ENCODE measurements around the gene CEP85L.

The CEP85L gene

GRCh38 chr6:118651282-118652050 is at the start of gene CEP85L:
TSS of gene CEP85L (minus strand) at chr6:118651591. CDS start at chr6:118651269, 322 bp downstream.
- peak; percentile 94 for ATAC-seq
- TF ChIP-seq PATZ1 (CRISPR knock-in tag; IDR thresholded peaks at IDR 0.05; ENCODE audit: borderline replicate concordance), result no peak
- no peak for TF ChIP-seq ZFP30 (CRISPR knock-in tag; IDR thresholded peaks at IDR 0.05)
- TF ChIP-seq TCF4 (CRISPR knock-in tag; IDR thresholded peaks at IDR 0.05; ENCODE audit: borderline replicate concordance), result no peak
- TF ChIP-seq PPARA (CRISPR knock-in tag; IDR thresholded peaks at IDR 0.05; ENCODE audit: borderline replicate concordance), result no peak
- no peak for TF ChIP-seq RARB (CRISPR knock-in tag; IDR thresholded peaks at IDR 0.05)
- no peak for TF ChIP-seq ZFP3 (CRISPR knock-in tag; IDR thresholded peaks at IDR 0.05)
- TF ChIP-seq GLIS3 (CRISPR knock-in tag; IDR thresholded peaks at IDR 0.05), result no peak
- no peak for TF ChIP-seq ZNF8 (CRISPR knock-in tag; IDR thresholded peaks at IDR 0.05)
- TF ChIP-seq ZNF565 (CRISPR knock-in tag; conservative IDR thresholded peaks at IDR 0.05; ENCODE audit: low read depth), result no peak
- no peak for TF ChIP-seq ARNTL (CRISPR knock-in tag; IDR thresholded peaks at IDR 0.05; ENCODE audit: borderline replicate concordance, low read depth)
- TF ChIP-seq BACH2 (CRISPR knock-in tag; IDR thresholded peaks at IDR 0.05; ENCODE audit: borderline replicate concordance), result no peak
- TF ChIP-seq CREB5 (CRISPR knock-in tag; IDR thresholded peaks at IDR 0.05; ENCODE audit: low read depth), result no peak
- no peak for TF ChIP-seq ZC3H10 (CRISPR knock-in tag; IDR thresholded peaks at IDR 0.05)
- no peak for TF ChIP-seq OSR1 (CRISPR knock-in tag; IDR thresholded peaks at IDR 0.05)
- no peak for TF ChIP-seq ZNF70 (CRISPR knock-in tag; IDR thresholded peaks at IDR 0.05)
- no peak for TF ChIP-seq ISL1 (CRISPR knock-in tag; IDR thresholded peaks at IDR 0.05)
- no peak for TF ChIP-seq TOX (CRISPR knock-in tag; IDR thresholded peaks at IDR 0.05; ENCODE audit: borderline replicate concordance)

- ATAC-seq, result no peak
Observed at GRCh38 chr6:118700531-118700930, 49.1 kb upstream of the CEP85L start.

GRCh38 chr6:118697554-118697953 is 46.2 kb upstream of the CEP85L start:
- TF ChIP-seq PPARA (CRISPR knock-in tag; IDR thresholded peaks at IDR 0.05; ENCODE audit: borderline replicate concordance) (no peak), ISL1 (CRISPR knock-in tag; IDR thresholded peaks at IDR 0.05) (peak; percentile 32; the same call in 1 of the 2 replicates)
- ATAC-seq, result peak; percentile 98

More at GRCh38 chr6:118700531-118700930, 49.1 kb upstream of the CEP85L start:
- TF ChIP-seq ZNF565 (CRISPR knock-in tag; conservative IDR thresholded peaks at IDR 0.05; ENCODE audit: low read depth) (no peak), ZNF70 (CRISPR knock-in tag; IDR thresholded peaks at IDR 0.05) (no peak), ISL1 (CRISPR knock-in tag; IDR thresholded peaks at IDR 0.05) (no peak), TCF4 (CRISPR knock-in tag; IDR thresholded peaks at IDR 0.05; ENCODE audit: borderline replicate concordance) (no peak), PPARA (CRISPR knock-in tag; IDR thresholded peaks at IDR 0.05; ENCODE audit: borderline replicate concordance) (no peak), TSHZ2 (CRISPR knock-in tag; IDR thresholded peaks at IDR 0.05) (no peak), TOX (CRISPR knock-in tag; IDR thresholded peaks at IDR 0.05; ENCODE audit: borderline replicate concordance) (no peak), BACH2 (CRISPR knock-in tag; IDR thresholded peaks at IDR 0.05; ENCODE audit: borderline replicate concordance) (no peak), ESRRG (CRISPR knock-in tag; IDR thresholded peaks at IDR 0.05) (no peak), CSDC2 (CRISPR knock-in tag; IDR thresholded peaks at IDR 0.05) (no peak), OSR1 (CRISPR knock-in tag; IDR thresholded peaks at IDR 0.05) (no peak)

- no peak for ATAC-seq
- TF ChIP-seq ZFP3 (CRISPR knock-in tag; IDR thresholded peaks at IDR 0.05), result no peak
- no peak for TF ChIP-seq ZNF70 (CRISPR knock-in tag; IDR thresholded peaks at IDR 0.05)
- TF ChIP-seq SNAI2 (CRISPR knock-in tag; IDR thresholded peaks at IDR 0.05), result no peak
- TF ChIP-seq ZNF565 (CRISPR knock-in tag; conservative IDR thresholded peaks at IDR 0.05; ENCODE audit: low read depth), result no peak
- no peak for TF ChIP-seq ESRRG (CRISPR knock-in tag; IDR thresholded peaks at IDR 0.05)
- no peak for TF ChIP-seq GLIS3 (CRISPR knock-in tag; IDR thresholded peaks at IDR 0.05)
- TF ChIP-seq POU6F1 (CRISPR knock-in tag; IDR thresholded peaks at IDR 0.05; ENCODE audit: borderline replicate concordance, low read depth), result no peak
- TF ChIP-seq TOX (CRISPR knock-in tag; IDR thresholded peaks at IDR 0.05; ENCODE audit: borderline replicate concordance), result no peak
- TF ChIP-seq CREB5 (CRISPR knock-in tag; IDR thresholded peaks at IDR 0.05; ENCODE audit: low read depth), result no peak
- TF ChIP-seq ZNF8 (CRISPR knock-in tag; IDR thresholded peaks at IDR 0.05), result no peak
- no peak for TF ChIP-seq TSHZ2 (CRISPR knock-in tag; IDR thresholded peaks at IDR 0.05)
- TF ChIP-seq ZFP30 (CRISPR knock-in tag; IDR thresholded peaks at IDR 0.05), result no peak
Observed at GRCh38 chr6:118696271-118696670, 44.9 kb upstream of the CEP85L start.
